GM12892 (cell line): ENCODE measurements around the gene GAS6.

Experiments
- POLR2A ChIP-seq: IDR thresholded peaks from 2 replicates; pipeline ENCODE4 v1.6.1; 2011; ENCODE audit warnings: low read depth, low read length, control low read depth
- POLR2AphosphoS5 ChIP-seq: IDR thresholded peaks from 2 replicates; pipeline ENCODE4 v1.6.1; 2011; ENCODE audit warnings: low read depth, low read length, control low read depth
- TAF1 ChIP-seq: IDR thresholded peaks from 2 replicates; pipeline ENCODE4 v1.6.1; 2011; ENCODE audit warnings: low read depth, mild to moderate bottlenecking, control low read depth, low read length, borderline replicate concordance

DNA sequence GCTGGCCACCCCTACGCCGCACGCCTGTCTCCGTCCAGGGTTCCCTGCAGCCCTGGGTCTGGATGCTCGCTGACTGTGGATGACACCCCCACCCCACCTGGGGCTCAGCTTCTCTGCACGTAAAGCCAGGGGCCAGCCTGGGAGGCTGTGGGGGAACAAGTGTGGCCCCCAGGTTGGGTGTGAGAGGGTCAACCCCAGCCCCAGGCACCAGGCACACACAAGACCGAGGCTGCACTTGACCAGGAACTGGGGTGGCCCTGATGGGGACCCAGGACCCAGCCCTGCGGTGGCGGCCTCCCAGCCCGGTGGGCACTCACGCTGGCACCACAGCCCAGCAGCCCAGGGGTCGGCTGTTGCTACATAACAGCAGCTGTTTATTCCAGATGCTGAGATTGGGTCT, 41.6 kb downstream of the GAS6 start:
- no peak for TF ChIP-seq POLR2A
- no peak for TF ChIP-seq TAF1
- TF ChIP-seq POLR2AphosphoS5: no peak
